ENCODE measurements around the gene CBL.

Gene CBL

DNA sequence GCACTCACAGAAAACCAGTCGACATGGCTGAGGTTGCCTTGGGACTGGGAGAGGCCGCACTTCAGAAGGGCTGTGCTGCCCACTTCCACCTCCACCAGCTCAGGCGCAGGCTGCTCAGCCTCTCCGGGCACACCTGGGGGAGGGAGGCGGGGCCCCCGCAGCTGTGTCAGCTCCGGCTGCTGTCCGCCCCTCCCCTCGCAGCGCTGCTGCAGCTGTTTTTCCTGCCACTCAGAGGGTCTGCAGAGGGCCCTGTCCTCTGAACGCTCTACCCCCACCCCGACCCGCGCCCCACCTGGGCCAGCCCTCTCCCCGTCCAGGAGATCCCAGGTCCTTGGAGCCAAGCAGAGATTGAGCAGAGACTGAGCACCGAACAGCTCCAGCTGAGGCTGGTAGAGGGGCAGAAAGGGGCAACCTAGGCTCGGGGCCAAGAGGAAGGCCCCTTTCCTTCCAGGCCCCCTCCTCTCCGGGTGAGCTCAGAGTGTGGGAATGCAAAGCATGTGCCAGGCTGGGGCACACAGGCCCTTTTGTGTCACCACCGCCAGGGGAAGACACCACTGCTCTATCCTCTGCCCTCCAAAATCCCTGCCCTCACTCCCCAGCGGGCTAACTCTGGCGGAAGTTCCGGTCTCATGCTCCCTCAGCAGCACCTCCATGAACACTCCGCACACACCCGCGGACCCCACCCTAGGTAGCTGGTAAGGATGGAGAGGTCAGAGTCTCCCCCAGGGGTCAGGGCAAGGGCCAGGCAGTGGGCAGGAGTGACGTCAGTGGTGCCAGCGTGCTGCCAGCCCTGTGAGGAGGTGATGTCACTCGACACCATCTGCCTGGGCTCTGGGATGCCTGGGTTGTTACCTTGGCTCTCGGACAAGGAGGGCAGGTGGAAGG, 109.2 kb downstream of the CBL start:
- peak; percentile 87 for DNase-seq

DNA sequence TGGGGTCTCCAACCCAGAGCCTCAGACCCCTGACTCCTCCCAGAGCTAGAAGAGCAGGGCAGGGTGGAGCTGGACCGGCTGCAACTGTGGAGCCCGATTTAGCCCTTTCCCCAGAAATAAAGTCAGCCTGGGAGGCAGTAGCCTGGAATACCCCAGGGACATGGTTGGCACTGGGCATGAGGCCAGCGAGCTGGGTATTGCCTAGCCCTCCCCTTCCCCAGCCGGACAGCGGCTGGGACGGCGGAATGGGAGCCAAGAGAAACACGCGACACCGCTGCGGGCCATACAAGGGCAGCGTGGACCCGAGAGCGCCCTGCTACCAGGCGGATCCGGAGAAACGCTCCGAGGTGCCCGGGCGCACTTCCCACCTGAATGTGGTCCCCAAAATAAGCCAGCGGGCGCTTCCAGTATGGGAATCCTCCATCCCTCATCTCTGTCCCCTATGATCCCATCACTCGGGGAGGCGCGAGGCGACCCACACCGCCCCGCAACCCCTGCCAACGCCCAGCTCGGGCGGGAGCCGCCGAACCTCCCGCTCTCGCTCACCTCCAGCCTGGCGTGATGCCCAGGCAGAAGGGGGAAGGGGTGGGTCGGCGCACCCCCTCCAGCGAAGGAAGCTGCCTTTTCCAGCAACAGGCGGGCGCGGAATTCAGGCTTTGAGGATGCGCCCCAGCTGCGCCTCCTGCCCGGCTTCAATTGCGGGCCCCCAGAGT, 110.0 kb downstream of the CBL start:
- DNase-seq = peak; percentile 73

DNA sequence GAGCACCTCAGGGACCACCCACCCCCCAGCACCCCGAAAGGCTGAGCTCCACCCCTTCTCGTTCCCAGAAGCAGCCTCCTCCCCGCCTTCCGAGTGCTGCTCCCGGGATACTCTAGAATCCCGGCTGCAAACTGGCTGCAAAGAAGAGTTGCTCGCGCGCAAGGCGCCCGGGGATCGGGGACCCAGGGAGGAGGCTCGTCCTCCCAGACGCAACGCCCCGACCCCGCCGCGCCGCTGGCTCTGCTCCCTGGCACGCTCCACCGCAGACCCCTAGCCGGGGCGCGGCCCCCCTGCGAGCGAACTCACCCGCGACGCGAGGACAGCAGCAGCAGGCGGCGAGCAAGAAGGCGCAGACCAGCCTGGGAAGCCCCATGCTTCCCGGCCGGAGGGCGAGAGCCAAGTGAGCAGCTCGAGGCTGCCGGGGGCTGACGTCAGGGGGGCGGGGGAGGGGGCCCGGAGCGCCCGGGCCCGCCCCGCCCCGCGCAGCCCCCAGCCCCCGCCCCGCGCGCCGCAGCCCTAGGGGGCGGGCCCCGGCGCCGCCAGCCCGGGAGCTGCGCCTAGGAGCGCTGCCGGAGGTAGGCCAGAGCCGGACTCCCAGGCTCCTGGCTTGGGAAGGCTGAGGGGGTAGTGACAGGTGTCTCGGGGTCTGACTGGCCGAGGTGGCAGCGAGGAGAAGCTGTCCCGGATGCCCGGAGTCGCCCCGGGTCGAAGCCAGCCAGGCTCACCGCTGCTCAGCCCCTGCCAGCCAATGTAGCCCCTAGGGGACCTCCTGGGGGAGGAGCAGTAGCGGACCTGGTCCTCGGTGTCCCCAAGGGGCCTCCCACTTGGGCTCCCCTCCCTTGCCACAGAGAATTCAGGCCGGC, 110.8 kb downstream of the CBL start, which contains the start of gene MCAM:
TSS of gene MCAM (minus strand) at position 402 of the 863 bp plus-strand sequence. CDS start at position 373, 29 bp downstream.
- DNase-seq = peak; percentile 29

DNA sequence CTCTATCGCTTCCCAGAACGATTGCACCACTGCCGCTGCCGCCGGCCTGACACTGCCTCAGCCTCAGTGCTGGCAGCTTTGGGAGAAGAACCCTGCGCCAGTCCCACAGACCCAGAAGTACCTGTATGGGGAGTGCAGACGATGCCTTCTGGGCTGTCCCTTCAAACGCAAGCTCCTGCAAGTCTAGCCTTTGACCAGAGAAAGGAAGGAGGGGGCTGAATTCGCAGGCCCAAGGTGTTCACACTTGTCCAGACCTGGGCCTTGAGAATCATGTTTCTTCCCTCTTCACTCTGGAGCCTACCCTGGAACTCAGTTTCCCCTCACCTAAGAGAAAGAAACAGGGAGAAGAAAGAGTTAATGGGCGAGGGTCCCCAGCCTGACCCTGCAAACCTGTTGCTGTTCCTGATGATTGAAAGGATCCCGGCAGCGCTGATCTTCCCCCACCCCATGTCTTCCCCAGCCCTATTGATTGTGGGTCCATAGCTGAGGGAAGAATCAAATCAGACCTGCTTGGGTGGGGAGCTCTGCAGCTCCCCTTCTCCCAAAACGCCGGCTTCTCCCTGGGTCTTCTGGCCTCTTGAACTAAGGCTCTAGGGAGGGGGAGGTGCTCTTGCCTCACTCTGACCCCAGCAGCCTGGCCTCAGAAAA, 111.6 kb downstream of the CBL start:
- DNase-seq = no peak

DNA sequence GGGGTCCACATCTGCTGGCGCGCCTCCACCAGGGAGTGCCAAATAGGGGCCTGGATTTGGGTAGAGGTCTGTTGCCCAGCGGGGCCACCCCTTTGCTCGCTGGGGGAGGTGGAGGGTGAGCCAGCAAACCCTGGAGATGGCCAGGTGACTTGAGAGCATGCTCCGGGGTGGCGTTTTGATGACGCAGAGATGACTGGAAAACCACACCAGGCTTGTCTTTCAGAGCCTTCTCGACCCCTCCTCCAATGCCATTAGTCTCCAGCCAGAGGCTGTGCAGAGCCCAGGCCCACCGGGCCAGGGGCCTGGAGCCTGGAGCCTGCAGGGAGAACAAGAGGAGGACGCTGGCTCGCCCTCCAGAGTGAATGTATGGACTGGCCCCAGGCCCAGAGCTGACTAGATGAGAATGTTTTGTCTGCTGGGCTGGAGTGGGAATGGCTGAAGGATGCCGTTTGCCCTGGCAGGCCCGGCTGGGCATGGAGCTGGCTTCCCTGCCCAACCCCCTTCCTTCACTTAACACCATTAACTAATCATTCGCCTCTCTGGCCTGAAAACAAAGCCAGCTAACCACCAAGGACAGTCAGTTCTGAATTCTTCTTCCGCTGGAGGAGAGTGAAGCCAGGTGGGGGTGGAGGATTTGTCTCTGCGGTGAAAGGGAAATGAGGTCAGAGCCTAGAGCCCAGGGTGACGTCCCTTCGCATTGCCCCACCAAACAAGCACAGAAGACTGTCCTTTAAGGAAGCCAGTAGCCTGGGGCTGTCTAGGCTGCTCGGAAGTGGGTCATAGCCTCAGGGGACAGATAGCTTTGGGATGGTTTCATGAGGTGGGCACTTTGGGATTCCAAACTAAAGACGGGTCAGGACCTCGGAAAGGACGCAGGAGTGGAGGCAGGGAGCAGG, 112.3 kb downstream of the CBL start:
- DNase-seq = no peak

DNA sequence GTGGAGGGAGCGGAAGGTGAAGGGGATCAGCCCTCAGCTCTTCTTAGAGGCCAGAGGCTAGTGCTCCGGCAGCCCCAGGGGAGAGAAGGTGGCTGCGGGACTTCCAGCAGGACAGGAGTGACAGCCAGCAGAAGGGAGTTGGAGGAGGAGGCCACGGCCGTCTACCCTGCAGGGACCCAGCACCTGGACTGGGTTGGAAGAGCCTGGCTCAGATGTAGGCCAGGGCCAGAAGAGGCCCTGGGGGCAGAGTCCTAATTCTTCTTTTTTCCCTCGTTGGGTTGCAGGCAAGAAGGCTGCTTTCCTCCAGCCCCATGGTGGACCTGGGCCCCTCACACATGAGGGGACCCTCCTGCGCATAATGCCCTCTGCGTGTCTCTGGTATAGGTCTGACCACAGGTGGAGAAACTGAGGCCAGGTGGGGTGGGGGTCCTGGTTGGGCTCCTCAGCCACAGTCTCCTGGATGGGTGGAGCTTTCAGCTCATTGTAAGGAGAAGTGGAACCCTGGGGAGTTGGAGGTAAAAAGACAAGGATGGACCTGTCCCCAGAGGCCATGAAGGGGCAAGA, 113.1 kb downstream of the CBL start:
- DNase-seq = no peak

DNA sequence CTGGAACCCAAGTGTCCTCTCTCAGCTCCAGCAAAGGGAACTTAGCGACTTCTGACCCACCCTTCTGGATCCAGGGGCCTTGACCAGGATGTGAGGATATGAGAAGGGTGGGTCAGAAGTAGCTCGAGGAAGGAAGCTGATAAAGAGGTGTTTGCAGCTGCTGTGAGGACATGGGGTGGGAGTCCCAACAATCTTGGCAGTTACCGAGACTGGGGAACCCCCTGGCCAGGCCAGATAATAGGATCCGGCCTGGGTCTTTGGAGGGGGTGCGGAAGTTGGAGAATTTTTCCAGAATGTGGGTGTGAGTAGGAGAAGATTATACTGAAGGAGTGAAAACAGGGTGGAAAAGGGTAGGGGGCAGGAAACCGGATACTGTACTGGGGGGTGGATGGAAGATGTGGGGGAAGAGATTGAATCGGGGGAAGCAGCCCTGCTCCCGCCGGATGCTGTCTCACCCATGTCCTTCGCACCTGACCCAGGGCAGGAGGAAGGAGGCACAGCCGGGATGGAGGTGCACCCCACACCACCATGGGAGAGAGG, 113.6 kb downstream of the CBL start:
- no peak for DNase-seq

DNA sequence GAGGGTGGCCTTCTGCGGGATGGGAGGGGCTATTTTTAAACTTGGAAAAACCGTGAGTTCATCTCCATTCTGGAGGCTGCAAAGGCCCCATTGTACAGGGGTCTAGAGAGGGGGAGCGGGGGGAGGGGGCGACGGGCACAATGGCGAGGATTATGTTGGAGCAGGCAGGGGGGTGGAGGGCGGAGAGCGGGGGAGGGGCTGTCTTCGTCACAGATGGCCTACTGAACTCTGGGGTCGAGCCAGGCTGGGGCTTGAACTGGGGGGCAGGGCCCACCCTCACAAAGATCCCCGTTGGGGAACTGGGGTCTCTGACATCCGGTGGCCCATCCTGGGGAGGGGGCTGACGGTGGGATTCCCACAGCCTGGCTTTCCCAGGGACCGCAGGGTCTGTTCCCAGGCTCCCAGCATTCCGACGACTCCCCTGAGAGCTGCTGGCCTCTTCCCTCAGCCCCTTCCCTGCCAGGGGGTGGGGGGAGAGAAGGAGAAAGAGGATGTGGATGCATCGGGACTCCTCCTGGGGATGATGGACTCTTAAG, 114.2 kb downstream of the CBL start:
- DNase-seq = no peak

DNA sequence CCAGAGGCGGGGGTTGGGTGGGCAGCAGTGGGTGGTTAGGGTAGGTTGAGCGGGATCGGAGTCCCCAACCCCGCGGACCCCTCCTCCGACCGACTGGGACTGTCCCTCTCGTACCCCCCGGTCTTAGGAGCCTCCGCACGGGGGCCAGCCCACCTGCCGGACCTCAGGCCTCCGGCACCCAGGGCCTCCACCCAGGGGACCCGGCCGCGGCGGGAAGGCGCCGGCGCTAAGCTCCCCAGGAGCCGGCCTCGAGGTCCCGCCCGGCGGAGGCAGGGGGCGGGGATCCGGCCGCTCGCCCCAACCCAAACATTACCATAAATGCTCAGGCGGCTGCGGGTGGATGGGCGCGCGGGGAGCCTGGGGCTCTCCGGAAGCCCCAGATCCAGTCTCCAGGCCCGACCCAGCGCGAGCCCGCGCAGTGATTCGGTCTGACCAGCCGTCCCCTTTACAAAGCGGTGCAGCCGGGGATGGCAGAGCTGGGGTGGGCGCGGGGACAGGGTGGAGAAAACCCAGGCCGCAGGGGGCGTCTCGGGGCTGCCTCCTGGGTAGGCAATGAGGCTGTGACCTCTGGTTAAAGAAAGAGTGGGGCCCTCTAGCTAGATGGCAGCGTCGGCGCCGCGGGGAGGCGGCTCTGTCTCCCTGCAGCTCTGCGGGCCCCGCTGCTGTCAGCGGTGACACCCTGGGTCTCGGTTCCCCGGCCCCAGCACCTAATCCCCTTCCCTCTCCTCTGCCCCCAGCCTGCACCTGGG, 114.8 kb downstream of the CBL start:
- peak; percentile 56 for DNase-seq

DNA sequence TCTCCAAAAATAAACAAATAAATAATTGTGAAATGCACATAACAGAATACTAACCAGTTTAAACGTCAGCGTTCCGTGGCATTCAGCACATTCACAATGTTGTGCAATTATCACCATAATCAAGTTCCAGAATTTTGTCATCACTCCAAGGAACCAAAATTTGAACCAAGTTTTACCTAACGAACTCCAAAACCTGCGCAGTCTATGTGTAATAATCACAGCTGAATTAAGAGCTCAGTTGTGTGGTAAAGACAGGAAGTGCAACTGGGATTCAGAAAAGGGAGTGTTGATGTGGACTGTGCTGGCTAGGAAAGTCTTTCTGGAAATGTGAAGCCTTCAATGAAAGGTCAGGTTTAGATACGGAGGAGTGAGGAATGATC, 116.2 kb downstream of the CBL start:
- DNase-seq = no peak

DNA sequence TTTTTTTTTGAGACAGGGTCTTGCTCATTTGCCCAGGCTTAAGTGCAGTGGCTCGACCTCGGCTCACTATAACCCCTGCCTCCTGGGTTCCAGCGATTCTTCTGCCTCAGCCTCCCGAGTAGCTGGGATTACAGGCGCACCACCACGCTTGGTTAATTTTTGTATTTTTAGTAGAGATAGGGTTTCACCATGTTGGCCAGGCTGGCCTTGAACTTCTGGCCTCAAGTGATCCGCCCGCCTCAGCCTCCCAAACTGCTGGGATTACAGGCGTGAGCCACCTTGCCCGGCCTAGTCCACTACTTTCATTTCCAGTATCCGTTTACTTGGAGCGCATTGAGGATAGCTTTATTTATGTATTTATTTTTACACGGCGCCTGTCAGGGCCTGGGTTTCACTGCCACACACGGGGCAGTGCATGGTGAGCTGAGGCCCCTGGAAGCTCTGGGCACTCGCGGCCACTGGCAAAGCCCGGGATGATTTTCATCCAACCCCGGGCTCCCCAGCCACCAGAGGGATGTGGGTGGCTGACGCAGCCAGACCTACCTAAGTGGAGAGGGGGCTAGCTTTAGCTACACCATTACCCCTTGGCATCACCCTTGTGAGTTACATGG, 116.9 kb downstream of the CBL start:
- DNase-seq = no peak

DNA sequence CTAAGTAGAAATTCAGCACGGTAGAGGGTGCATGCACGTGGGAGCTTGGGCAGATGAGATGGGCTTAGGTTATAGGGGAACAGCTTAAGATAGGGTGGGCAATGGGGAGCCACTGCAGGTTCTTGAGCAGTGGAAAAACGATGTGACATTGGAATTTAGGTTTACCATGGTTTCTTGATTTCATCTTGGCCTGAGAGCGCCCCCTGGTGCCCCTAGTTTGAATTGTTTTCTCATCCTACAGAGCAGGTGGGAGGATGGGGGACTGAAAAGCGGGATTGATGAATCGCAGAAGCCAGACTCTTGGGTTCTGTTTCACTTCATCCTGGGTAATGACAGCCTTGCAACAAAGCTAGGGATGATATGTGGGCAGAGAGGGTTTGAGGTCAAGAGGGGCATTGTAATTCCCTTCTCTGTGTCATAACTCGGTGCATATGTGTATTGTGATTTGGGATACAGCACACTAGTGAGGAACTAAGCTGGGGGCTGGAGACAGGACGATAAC, 117.4 kb downstream of the CBL start:
- peak; percentile 64 for DNase-seq

DNA sequence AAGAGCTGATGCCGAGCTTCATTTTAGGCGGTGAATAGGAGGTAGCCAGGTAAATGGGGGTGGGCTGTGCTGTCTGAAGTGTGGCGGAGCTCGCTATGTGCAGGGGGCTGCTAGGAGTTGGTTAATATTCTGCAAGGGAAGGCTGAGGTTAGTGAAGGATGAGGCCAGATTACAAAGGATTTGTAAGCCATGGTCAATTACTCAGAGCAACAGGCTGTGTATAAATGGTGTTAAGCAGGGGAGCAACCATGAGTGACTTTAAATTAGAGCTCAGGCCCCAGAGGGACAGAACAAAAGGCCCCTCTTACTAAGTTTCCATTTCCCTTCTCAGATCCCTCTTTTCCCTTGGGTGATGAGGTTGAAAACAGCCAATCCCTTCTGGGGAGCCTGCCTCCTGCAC, 118.0 kb downstream of the CBL start:
- DNase-seq = no peak

DNA sequence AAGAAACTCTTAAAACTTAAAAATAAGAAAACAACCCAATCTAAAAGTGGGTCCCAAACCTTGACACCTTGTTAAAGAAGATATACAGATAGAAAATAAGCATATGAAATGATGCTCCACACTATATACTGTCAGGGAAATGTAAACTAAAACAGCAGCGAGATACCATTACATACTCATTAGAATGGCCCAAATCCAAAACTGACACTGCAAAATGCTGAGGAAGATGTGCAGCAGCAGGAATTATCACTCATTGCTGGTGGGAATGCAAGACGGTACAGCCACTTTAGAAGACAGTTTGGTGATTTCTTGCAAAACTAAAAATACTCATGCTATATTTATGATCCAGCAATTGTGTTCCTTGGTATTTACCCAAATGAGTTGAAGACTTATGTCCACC, 123.2 kb downstream of the CBL start:
- DNase-seq = no peak

DNA sequence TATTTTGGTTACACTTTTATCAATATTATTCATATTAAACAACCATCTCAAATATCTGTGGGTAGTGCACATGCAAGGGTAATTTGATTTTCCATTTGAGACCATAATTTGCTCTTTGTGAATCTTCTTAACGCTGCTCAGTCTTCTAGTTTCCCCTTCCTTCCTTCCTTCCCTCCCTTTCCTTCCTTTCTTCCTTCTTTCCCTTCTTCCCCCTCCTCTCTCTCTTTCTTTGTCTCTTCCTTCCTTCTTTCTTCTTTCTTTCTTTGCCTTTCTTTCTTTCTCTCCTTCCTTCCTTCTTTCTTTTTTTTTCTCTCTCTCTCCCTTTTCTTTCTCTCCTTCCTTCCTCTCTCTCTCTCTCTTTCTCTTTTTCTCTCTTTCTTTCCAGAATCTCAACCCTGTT, 124.1 kb downstream of the CBL start:
- DNase-seq = no peak

DNA sequence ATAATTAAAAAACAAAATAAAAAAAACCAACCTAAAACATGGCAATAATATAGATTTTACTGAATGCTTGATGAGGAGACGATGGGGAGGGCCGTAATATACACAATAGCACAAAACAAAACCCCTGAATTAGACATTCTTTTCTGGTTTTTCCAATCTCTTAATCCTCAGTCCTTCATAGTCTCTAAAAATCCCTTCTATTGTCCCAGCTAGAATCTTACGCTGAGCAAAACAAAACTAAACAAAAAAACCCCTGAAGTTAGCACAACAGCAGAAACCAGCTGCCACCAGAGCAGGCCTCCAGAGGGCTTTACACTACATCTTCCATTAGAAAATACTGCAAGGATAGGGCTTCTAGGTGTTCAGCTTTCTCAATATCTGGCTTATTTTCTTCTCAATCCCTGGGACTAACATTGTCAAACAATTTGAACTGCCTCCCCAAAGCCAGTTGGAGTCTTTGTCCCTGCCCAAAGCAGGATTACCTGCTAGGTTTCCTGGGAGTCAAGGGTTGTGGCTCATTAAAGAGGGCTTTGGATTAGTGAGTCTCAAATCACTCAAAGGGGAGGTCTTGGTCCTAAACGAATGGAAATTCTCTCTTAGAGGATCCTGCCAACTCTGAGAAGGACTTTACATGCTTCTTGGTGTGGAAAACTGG, 126.1 kb downstream of the CBL start:
- no peak for DNase-seq

DNA sequence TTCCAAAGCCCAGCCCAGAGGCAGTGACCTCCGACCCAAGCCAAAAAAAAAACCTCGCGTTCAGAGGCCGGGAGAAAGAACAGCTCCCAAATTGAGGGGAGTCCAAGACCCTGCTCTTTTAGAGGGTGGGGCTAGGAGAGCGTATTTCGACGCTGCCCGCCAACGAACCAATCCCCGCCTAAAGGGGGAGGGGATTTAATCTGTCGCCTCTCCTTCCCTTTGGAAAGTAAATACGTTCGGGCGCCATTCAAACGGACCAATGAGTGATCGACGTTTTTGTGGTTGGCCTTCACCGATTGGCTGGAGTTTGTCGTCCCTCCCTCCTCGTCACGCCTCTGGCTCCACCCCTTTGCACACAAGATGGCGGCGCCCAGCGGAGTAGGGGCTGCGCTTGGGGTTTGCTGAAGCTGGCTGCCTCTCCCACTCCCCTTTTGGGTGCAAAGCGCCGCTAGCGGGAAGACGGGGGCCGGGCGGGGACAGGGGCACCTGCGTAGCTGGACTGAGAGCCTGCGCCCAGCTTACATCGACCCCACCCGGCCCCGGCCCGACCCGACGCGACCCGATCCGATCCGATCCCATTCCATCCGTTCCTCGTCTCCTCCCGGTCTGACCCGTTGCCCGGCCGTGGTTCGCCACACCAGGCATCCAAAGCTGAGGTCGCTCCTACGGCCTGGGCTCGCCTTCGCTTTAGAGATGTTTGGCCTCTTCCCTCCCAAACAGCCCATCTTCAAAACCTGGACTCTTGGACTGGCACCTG, 128.2 kb downstream of the CBL start, which contains the start of gene RNF26:
TSS of gene RNF26 (plus strand) at position 354 of the 757 bp plus-strand sequence. CDS start 596 bp downstream, outside the sequence.
- DNase-seq = peak; percentile 93

Measured in RPMI8226 (cell line).